HG03159 (cell line): ENCODE measurements around the gene MARS1.

Experiments used
- ATAC-seq: cut with Tn5 transposase; IDR thresholded peaks from one replicate; pipeline ENCODE4 v1.9.1; 2021; ENCODE audit warnings: mild to moderate bottlenecking, moderate library complexity; ENCODE audit not compliant: unreplicated experiment

The MARS1 gene

DNA sequence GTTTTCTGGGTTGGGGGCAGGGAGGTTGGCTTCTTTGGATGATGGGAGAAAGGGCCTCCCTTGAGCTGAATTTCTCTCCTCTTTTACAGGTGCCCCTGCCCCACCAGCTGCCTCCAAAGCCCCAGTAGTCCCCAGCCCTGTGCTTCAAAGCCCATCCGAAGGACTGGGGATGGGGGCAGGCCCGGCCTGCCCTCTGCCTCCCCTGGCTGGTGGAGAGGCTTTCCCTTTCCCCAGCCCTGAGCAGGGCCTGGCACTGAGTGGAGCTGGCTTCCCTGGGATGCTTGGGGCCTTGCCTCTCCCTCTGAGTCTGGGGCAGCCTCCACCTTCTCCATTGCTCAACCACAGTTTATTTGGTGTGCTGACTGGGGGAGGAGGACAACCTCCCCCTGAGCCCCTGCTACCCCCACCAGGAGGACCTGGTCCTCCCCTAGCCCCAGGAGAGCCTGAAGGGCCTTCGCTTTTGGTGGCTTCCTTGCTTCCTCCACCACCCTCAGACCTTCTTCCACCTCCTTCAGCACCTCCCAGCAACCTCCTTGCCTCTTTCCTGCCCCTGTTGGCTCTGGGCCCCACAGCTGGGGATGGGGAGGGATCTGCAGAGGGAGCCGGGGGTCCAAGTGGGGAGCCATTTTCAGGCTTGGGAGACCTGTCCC, 38.7 kb downstream of the MARS1 start:
- no peak for ATAC-seq

DNA sequence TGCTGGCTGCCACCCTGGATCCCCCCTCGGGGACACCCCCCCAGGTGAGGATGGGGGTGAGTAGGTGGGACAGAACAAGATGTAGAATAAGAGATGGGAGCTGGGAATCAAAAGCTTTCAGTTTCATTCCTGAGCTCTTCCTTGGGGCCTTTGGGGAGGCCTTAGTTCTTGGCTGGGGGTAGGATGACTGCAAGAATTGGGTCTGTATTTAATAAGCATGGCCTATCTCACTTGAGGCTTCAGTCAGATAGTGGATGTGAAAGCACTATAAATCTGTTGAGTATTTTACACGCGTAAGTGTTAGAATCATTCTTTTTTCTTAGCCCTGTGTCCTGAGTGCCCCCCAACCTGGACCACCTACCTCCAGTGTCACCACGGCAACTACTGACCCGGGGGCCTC, 39.3 kb downstream of the MARS1 start:
- no peak for ATAC-seq

DNA sequence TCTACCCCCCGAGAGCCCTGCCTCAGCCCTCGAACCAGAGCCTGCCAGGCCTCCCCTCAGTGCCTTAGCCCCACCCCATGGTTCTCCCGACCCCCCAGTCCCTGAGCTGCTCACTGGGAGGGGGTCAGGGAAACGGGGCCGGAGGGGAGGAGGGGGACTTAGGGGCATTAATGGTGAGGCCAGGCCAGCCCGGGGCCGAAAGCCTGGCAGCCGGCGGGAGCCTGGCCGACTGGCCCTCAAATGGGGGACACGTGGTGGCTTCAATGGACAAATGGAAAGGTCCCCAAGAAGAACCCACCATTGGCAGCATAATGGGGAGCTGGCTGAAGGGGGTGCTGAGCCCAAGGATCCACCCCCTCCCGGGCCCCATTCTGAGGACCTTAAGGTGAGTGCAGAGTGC, 40.3 kb downstream of the MARS1 start:
- ATAC-seq, result no peak

DNA sequence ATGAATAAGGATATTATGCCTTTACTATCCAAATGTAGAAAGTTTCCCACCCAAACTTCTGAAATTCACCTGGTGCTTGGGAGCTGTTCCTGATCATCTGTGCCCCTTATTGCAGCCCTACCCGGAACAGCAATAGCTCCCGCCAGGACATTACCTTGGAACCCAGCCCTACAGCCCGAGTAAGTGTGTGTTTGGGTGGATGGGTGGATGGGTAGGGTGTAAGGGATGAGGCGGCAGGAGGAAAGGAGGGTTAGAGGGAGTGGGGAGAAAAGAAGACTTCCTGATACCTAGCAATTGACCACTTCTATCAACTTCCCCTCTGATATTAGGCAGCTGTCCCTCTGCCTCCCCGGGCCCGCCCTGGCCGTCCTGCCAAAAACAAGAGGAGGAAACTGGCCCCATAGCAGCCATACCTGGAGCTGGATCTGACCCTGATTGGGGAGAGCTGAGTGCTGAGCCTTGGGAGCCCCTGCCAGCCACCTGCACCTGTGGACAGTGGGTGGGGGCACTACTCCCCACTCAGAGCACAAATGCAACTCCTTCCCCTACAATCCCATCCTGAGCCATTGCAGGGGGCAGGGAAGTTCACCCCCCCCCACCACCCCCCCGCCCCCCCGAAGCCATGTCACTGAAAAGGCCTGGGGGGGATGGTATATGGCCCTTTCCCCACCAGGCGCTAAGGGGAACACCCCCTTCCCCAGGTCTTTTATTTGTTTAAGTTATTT, 41.1 kb downstream of the MARS1 start:
- ATAC-seq, result no peak

DNA sequence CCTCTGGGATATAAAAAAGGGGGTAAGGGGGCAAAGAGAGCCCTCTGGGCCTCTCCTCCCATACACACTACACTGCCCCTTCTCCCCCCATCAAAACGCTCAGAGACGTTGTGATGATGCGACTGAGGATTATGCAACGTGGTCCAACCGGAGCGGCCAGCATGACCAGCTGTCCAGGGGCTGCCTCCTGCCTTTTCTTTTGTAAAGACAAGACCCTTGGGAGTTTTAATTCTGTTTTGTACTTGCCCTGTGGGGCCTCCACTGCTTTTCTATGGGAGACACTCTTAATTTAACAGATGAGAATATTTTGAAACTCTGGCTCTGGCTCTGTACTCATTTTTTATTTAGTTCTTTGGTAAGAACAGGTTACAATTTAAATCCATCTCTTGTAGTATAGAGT, 42.0 kb downstream of the MARS1 start:
- no peak for ATAC-seq

DNA sequence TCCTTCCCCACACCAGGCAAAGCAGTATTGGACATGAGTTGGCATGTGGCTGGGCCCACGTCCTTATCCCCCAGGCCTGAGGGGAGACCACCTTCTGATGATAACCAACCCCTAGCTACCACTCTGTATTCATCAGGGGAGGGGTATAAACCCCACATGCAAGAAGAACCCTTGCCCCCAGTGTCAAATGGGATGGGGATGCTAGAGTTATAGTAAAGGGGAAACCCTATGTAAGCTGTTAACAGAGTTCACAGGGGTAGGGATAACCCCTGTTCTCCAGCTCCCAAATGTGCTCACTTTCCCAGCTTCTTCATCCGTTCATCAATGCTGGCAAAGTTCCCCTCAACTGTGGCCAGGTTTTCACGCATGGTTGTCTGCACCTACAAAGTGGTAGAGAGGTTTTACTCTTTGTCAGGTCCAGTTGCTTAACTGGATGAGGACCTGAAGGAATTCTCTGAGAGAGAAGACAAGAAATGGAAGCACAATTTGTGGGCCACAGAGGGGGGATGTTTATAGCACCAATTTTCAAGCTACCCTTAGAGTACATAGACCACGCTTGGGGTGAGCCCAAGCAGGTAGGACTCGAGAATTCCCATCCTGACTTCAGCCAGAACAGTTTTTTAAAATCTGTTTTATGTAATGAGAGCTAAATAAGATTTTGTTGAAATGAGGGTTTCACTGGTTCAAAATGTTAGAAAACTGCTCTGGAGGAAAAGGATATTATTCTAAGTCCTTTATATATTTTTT, 42.7 kb downstream of the MARS1 start:
- no peak for ATAC-seq

DNA sequence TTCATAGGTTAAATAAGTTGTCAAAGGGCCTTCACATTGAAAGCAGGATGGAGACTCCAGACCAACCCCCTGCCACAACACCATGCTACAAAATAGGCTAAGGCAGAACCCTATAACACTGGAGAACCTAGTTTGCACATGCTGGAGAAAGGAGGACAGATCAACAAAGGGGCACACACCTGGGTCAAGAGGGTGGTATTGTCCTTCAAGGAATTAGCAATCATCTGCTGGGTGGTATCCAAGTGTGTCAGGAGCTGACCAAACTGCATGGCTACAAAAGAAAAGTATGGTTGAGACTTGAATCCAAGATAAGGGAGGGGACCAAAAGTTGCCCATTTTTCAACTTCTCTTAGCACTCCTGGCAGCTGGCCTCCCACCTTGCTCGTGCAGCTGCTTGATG, 44.0 kb downstream of the MARS1 start:
- no peak for ATAC-seq

DNA sequence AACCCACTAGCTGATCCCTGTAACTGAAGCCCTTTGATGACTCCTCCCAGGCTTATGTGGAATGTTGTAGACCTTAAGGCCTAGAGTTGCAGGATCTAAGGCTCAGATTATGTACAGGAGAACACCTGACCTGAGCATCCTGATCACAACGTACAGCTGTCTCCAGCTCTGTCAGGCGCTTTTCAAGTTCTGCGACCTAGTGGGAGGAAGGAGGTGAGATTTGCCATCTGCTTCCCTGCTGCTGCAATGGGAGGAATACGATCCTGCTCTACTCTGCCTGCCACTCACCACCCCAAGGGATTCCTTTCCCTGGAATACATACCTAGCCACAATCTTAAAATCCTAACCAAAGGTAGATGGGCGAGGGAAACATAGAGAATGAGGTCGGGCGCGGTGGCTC, 45.2 kb downstream of the MARS1 start:
- ATAC-seq, result no peak

DNA sequence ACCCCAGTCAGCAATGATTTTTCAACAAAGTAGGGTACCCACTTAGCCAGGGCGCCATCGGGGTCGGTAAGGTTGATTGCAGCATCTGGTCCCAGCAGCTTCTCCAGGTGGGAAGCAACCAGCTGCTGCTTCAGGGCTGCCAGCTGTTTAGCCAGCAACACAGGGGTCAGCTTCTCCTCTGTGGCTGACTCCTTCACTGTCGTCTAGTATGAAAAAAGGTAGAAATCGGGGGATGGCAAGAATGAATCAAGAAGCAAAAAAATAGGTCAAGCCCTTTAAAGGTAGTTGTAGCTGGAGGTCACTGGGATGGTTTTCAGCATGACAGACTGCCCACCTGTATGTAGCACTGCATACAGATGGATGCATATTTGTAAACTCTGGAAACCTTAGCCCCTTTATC, 46.4 kb downstream of the MARS1 start:
- no peak for ATAC-seq

DNA sequence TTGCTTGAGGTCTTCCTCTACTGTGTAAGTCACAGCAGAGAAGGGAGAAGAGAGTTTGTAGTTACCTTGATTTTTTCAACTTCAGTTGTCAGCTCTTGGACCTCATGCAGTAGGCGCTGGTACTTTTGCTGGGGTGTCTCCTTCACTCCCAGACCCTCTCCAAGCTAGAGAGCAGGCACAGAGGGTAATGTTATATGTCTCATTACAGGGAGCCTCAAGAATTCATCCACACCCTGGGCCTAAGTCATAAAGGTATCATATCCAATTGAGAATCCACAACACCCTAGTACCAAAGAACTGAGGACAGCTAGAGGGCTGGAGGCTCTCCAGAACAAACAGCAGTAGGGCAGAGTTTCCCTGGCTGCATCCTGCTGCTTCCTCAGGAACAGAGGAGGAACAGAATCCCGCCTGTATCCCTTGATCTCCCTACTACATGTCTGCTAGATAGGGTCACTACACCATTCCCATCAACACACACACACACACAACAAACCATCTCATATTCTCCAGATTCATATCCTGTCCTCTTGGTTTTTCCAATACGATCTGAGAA, 47.2 kb downstream of the MARS1 start:
- ATAC-seq, result no peak

DNA sequence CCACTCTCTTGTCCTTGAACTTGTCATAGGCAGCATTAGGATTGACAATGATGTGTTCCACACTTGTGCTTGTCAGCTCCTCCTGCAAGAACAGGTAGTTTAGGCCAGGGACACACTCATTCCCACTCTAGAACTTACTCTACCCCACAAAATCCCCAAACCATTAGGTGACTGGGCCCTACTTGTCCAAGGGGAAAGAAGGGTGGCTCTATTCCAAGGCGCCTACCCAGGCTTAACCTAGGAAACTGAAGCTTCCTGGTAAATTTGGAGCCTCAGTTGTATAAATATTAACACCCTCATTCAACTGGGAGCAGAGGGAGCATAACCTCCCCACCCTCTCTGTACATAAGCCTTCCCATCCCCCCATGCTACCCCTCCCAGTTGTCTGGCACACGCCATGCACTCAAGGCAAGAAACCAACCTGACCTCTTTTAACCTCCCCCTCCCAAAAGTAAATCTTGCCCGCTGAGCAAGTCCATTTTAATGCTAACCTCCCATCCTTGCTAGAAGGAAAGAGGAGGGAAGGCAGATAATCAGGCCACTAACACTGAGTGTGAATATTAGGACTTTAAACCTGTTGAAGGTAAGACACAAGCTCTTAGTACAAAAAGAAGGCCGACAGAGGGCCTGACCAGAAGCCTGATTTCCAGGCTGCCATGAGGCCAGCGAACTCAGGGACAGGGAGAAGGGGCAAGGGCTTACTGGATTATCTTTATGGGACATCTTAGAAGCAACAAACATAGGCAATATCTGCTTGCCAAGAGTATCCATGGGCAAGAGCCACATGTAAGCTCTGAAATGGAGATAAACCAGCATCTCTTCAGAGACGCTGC, 48.1 kb downstream of the MARS1 start:
- no peak for ATAC-seq

DNA sequence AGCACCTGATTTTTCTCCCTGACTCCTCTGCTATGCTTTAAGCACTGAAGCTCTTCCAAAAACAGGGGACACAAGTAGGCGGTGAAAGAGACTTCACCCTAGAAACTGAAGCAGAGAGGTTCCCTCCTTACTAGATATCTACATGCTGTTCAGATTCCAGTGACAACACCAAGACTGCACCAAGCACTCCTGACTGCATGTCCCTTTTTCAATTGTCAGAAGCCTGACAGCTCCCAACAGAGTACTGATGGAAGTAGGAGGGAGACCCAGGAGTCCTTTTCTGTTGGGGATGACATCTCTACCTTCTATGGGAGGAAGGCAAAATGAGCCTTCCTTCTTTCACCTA, 48.7 kb downstream of the MARS1 start:
- no peak for ATAC-seq

DNA sequence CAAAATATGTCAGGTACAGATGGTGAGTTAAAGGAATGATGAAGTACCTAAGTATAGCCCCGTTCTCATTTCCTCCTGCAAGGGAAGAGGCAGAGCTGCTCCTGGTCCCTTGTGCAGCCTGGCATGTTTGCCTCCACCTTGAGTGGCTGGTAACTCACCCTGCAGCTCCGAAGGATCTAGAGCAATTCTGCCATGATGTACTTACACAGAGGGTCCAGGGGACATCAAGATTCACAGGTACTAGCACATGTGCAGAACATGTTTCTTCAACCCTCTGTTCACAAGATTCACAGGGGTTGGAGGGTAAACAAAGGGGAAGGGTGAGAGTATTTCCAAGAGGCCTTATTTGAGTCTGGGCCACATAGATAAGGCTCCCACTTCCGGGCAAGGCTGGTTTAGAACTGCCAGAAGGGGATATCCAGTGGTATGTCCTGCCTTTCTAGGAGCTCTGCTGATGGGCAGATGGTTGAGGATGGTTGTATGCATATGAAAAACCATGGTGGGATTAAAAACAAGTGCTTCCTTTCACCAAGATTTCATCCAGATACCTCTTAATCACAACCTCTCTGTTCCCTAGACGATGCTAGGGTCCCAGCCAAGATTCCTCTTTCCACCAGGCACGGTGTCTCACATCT, 51.4 kb downstream of the MARS1 start:
- ATAC-seq, result no peak

DNA sequence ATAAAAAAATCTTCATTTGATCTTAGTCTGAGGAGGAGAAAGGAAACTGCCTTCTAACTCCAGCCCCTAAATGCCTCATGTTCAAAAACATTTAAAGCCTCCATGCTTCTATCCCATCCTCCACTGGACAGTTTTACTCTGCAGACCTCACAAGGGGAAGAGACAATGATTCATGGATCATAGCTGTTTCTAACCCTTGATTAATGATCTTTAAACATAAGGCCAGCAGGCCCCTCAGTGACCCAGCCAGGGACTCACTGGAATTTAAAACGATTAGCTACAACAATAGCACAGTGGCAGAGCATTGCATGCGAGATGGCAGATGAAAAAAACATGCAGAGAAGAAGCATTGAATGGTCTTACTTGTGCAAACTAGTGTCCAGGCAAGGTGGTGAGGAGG, 53.1 kb downstream of the MARS1 start:
- no peak for ATAC-seq

DNA sequence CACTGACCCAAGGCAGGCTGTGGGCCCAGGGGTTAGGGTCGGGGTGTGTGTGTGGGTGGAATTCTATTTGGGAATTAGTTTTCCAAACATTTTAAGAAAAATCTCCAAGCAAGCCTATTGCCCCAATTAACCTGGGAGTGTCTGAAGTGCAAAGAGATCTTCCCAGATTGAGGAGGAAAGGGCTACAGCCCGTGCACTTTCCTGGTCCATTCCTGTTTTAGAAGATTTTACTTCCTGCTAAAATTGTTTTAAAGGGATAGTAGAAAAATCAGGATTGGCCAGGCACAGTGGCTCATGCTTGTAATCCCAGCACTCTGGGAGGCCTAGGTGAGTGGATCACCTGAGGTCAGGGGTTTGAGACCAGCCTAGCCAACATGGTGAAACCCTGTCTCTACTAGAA, 53.8 kb downstream of the MARS1 start:
- no peak for ATAC-seq

DNA sequence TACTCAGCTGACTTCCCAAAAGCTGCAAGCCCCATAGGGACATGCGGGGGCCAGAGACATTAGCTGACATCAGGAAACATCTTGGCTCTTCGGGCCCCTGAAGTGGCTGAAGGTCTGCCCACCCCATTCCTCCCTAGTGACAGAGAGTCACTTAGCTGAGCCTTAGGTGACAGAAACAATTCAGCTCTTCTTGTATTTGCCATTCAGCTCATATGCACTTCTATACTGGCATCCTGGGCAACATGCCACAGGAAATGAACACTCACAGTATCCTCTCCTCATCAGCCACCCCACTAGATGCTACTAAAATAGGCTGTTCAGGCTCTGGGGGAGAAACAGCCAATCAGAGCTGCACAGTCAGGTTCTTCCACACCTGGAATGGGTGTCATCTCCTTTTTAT, 55.7 kb downstream of the MARS1 start:
- no peak for ATAC-seq

DNA sequence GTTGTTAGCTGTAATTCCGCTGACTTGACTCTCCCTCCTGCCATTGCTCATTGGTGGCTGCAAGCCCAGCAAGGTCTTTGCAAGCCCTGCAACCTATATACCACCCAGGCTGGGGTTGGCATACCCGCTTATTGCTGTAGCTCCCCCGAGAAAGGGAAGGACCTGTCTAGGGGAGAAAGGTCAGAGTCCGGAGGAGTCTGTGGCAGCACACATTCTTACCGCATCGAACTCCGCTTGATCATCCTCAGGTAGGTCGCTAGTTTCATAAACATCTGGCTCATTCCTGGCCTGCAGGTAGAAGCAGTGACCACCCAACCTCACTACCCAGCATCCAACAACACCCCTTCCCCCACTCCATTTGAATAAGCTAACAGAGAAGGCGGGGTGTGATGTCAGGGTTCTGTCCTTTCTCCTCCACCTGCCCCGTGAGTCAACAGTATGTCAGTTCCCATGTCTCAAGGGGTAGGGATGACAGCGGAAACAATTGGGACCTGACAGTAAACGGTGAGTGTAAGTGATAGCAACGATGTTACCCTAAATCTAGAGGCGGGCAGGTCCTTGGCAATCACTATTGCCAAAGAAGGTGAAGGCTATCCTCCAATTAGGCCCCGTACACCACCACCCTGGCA, 58.1 kb downstream of the MARS1 start:
- ATAC-seq, result no peak

DNA sequence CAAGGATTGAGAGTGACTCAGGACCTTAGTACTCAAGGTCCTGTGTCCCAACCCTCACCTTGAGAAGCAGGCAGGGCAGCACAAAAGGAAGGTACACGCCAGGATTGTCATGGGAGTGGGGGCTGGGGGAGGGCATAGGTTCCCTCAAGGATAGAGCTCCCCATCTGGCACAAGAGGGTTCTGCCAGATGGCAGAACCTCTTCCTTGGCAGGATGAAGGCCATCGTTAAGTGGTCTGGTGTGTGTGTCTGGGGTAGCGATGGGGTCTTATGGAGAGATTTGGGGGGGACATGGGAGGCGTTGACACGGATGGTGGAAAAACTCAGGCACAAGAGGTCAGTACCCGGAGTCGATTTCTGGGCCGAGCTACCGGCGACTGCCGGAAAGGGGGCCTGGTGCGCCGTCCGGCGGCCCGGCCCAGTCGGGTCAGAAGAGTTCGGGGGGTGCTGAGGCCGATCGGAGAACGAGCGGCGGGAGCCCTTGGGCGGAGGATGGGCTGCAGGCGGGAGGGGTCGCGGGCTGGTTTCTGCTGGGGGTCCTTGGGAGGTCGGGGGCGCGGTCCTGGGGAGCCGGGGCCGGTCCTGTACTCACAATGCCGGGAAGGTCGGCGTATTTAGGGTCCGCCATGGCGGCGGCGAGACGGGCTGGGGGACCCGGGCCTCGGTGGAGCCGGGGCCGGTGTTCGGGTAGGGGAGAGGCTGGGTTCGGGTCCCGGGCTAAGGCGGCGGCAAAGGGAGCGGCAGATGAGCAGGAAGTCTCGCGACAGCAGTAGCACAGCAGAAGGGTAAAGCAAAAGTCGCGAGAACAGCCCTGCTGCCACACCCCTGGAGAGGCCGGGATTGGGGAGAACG, 58.8 kb downstream of the MARS1 start, which contains the start of gene DCTN2:
Gene DCTN2, minus strand, starts transcription at position 755 of the 850 bp plus-strand sequence. Its CDS starts 129 bp downstream, at position 626.
- ATAC-seq, result peak; percentile 99
